ENCODE data around the gene EXOSC6.

- TF ChIP-seq CTCF (IDR thresholded peaks at IDR 0.05; ENCODE audit: insufficient read depth, low read length, poor library complexity, severe bottlenecking) (no peak), EZH2phosphoT487 (conservative IDR thresholded peaks at IDR 0.05; ENCODE audit: low read length) (no peak)
Measured at GRCh38 chr16:70298988-70299938, 47.5 kb upstream of the EXOSC6 start, which contains the start of gene DDX19B.

Data from SU-DHL-6 (cell line).